Measurements from ENCODE around the gene AFAP1L2.

Gene AFAP1L2

DNA sequence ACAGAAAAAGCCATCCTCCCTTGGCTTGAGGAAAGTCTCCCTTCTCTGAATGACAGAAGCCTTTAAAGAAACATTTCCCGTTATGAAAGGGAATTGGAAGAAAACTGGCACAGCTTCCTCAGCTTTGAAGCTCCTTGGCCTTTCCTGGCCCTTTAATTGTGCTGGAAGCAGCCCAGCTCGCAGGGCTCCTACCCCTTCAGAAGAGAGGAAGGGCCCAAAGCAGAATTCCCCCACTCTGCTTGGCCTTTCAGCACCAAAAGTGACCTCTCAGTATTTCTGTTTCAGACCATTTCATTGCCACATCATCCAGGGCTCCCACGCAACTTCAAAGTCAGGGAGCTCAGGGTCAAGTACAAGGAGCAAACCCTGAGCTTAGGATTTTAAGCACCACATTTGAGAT lies 4.2 kb downstream of the AFAP1L2 start:
- Histone ChIP-seq H3K27me3 (replicated peaks; ENCODE audit: control insufficient read depth, insufficient read depth, low read length, poor library complexity, severe bottlenecking) (peaks cover 29% of the 10 kb centered on the region), H3K4me3 (ENCODE audit: insufficient read depth, low read depth, low read length, poor library complexity, severe bottlenecking) (no peak overlapping the region), H3K27ac (ENCODE audit: insufficient read depth, low read length, poor library complexity, severe bottlenecking) (no peak overlapping the region), H3K4me1 (ENCODE audit: control insufficient read depth, insufficient read depth, low read length, poor library complexity, severe bottlenecking) (no peaks in the 10 kb centered on the region), H3K36me3 (ENCODE audit: control insufficient read depth, insufficient read depth, low read length) (no peaks in the 10 kb centered on the region), H3K9me3 (ENCODE audit: control insufficient read depth, low read length) (no peaks in the 10 kb centered on the region)
- DNase-seq = no peak

DNA sequence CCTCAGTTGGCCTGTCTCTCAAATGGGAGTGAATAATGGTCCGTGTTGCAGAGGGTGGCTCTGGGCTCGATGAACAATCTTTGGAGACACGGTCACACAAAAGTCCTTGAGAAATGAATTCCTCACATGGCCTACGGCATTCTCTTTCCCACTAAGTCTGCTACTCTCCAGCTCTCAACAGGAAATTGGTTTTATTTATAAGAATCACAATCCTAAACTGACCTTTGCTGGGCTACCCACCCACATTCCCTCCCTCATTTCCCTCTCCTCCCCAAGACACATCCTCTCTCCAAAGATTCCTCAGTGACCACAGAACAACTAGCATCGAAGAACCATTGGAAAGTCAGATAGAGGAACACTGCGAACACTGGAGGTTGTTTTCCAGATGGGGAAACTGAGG lies 4.7 kb downstream of the AFAP1L2 start:
- Histone ChIP-seq H3K36me3 (ENCODE audit: control insufficient read depth, insufficient read depth, low read length) (no peaks in the 10 kb centered on the region), H3K4me3 (ENCODE audit: insufficient read depth, low read depth, low read length, poor library complexity, severe bottlenecking) (no peak overlapping the region), H3K9me3 (ENCODE audit: control insufficient read depth, low read length) (no peaks in the 10 kb centered on the region), H3K27me3 (replicated peaks; ENCODE audit: control insufficient read depth, insufficient read depth, low read length, poor library complexity, severe bottlenecking) (peaks cover 24% of the 10 kb centered on the region), H3K27ac (ENCODE audit: insufficient read depth, low read length, poor library complexity, severe bottlenecking) (no peak overlapping the region), H3K4me1 (ENCODE audit: control insufficient read depth, insufficient read depth, low read length, poor library complexity, severe bottlenecking) (no peaks in the 10 kb centered on the region)
- no peak for DNase-seq

DNA sequence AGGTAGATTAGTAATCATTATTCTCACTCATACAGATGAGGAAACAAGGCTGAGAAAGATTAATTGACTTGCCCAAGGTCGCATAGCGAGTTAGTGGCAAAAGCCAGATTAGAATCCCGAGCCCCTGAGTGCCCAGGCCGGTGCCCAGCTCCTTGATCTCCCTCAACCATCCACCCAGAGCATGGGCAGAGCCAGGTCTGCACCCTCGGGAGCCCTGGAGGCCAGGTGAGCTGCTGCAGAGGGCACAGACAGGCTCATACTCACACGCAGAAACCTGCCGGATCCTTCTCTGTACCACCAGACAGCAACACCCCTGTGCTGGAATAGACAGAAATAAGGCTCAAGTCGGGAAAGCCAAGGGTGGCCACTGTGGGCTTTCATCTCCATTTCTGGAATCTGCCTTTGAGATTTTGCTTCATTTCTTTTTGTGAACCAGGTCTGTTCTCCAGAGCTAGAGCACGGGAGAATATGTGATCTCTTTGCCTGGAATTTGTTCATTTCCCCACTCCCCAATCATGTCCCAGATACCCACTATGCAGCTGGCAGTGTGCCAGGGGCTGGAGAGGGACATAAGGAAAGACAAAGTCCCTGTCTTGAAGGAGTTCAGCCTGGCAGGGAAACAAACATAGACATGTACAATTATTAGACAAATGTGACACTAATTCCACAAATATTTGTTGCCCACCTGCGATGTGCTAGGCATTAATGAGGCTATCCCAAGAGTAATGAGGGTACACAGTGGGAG lies 5.5 kb downstream of the AFAP1L2 start:
- Histone ChIP-seq H3K27me3 (replicated peaks; ENCODE audit: control insufficient read depth, insufficient read depth, low read length, poor library complexity, severe bottlenecking) (peaks cover 16% of the 10 kb centered on the region), H3K4me1 (ENCODE audit: control insufficient read depth, insufficient read depth, low read length, poor library complexity, severe bottlenecking) (no peaks in the 10 kb centered on the region), H3K27ac (ENCODE audit: insufficient read depth, low read length, poor library complexity, severe bottlenecking) (no peak overlapping the region), H3K36me3 (ENCODE audit: control insufficient read depth, insufficient read depth, low read length) (no peaks in the 10 kb centered on the region), H3K4me3 (ENCODE audit: insufficient read depth, low read depth, low read length, poor library complexity, severe bottlenecking) (no peak overlapping the region), H3K9me3 (ENCODE audit: control insufficient read depth, low read length) (no peaks in the 10 kb centered on the region)
- no peak for DNase-seq

DNA sequence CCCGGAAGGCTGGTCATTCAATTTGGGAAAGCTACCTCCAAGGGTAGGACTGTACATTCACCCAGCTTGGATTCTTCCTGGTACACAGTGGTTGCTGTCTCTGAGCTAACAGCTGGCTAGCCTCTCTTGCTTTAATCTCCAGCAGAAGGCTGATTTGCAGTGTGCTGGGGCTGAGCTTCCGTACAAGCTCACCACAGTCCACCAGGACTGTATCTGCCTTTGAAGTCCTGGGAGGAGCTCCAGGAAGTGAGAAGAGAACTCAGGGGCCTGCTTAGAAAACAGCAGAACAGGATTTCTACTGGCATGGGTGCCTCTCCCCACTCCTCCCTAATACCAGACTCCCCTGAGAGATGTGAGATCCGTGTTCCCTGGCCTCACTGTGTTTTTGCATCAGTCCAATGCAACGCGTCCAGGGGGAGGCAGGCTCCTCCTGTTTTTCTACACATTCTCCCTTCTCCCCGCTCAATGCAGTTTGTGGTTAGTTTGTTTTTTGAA lies 6.6 kb downstream of the AFAP1L2 start:
- Histone ChIP-seq H3K36me3 (ENCODE audit: control insufficient read depth, insufficient read depth, low read length) (no peaks in the 10 kb centered on the region), H3K4me3 (ENCODE audit: insufficient read depth, low read depth, low read length, poor library complexity, severe bottlenecking) (no peak overlapping the region), H3K9me3 (ENCODE audit: control insufficient read depth, low read length) (no peaks in the 10 kb centered on the region), H3K27ac (ENCODE audit: insufficient read depth, low read length, poor library complexity, severe bottlenecking) (no peak overlapping the region), H3K4me1 (ENCODE audit: control insufficient read depth, insufficient read depth, low read length, poor library complexity, severe bottlenecking) (no peaks in the 10 kb centered on the region), H3K27me3 (replicated peaks; ENCODE audit: control insufficient read depth, insufficient read depth, low read length, poor library complexity, severe bottlenecking) (peaks cover 9% of the 10 kb centered on the region)
- DNase-seq = no peak

DNA sequence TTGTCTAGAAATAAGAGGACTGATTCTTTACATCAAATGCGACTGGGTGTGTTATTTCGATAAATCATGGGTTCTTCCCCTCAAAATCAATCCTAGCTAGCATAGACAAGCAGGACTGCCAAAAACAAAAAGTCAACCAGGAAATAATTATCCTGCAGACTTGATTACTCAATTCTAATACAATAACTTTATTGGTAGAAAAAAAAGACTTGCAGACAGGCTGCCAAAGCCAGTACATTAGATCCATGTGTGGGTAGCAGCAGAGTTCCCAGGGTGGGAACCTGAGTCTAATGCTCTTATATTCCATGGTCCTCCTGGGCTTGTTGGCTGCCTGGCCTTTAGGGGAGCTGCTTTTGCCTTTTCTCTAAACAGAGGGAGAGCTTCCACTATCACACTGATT lies 7.8 kb downstream of the AFAP1L2 start:
- no peaks in the 10 kb centered on the region for H3K4me1 ChIP-seq (ENCODE audit: control insufficient read depth, insufficient read depth, low read length, poor library complexity, severe bottlenecking)
- H3K27ac ChIP-seq (ENCODE audit: insufficient read depth, low read length, poor library complexity, severe bottlenecking) = no peak overlapping the region
- H3K27me3 ChIP-seq (replicated peaks; ENCODE audit: control insufficient read depth, insufficient read depth, low read length, poor library complexity, severe bottlenecking) = peaks cover 7% of the 10 kb centered on the region
- no peak overlapping the region for H3K4me3 ChIP-seq (ENCODE audit: insufficient read depth, low read depth, low read length, poor library complexity, severe bottlenecking)
- no peaks in the 10 kb centered on the region for H3K36me3 ChIP-seq (ENCODE audit: control insufficient read depth, insufficient read depth, low read length)
- no peak for DNase-seq
- no peaks in the 10 kb centered on the region for H3K9me3 ChIP-seq (ENCODE audit: control insufficient read depth, low read length)

DNA sequence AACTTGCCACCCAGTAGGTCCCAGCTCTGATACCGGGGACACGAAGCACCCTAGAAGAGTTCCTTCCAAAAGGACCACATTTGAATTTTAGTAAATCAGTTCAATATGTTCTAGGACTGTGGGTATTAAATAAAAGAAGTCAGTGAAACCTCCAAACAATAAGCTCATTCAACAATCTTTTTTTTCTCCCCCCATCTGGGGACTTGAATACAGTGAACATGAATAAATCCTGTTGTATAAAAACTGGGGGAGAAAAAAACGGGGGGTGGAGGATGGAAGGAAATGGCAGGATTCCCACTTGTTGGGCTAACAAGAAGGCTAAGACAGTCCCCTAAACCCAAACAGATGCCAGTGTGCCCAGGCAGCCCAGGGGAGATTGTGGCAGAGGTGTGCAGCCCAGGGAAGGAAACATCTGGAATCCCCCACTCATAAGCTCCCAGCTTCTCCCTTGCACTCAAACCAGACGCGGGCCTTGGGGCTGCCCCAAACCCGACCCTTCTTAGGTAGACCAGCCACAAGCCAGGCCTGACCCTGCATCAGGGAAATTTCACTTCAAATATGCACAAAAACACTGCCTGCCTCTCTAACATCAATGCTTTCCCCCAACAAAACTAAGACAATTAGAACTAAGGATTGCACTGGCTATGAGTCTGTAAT lies 8.8 kb downstream of the AFAP1L2 start:
- no peak overlapping the region for H3K4me3 ChIP-seq (ENCODE audit: insufficient read depth, low read depth, low read length, poor library complexity, severe bottlenecking)
- peaks cover 7% of the 10 kb centered on the region for H3K27me3 ChIP-seq (replicated peaks; ENCODE audit: control insufficient read depth, insufficient read depth, low read length, poor library complexity, severe bottlenecking)
- no peak overlapping the region for H3K27ac ChIP-seq (ENCODE audit: insufficient read depth, low read length, poor library complexity, severe bottlenecking)
- no peak for DNase-seq
- H3K4me1 ChIP-seq (ENCODE audit: control insufficient read depth, insufficient read depth, low read length, poor library complexity, severe bottlenecking) = no peaks in the 10 kb centered on the region
- no peaks in the 10 kb centered on the region for H3K36me3 ChIP-seq (ENCODE audit: control insufficient read depth, insufficient read depth, low read length)
- no peaks in the 10 kb centered on the region for H3K9me3 ChIP-seq (ENCODE audit: control insufficient read depth, low read length)

GRCh38 chr10:114394531-114394930 lies 9.8 kb downstream of the AFAP1L2 start:
- Histone ChIP-seq H3K4me3 (ENCODE audit: insufficient read depth, low read depth, low read length, poor library complexity, severe bottlenecking) (no peak overlapping the region), H3K27ac (ENCODE audit: insufficient read depth, low read length, poor library complexity, severe bottlenecking) (no peak overlapping the region), H3K27me3 (replicated peaks; ENCODE audit: control insufficient read depth, insufficient read depth, low read length, poor library complexity, severe bottlenecking) (peaks cover 3% of the 10 kb centered on the region), H3K4me1 (ENCODE audit: control insufficient read depth, insufficient read depth, low read length, poor library complexity, severe bottlenecking) (no peaks in the 10 kb centered on the region), H3K36me3 (ENCODE audit: control insufficient read depth, insufficient read depth, low read length) (no peaks in the 10 kb centered on the region), H3K9me3 (ENCODE audit: control insufficient read depth, low read length) (no peaks in the 10 kb centered on the region)
- DNase-seq = no peak

DNA sequence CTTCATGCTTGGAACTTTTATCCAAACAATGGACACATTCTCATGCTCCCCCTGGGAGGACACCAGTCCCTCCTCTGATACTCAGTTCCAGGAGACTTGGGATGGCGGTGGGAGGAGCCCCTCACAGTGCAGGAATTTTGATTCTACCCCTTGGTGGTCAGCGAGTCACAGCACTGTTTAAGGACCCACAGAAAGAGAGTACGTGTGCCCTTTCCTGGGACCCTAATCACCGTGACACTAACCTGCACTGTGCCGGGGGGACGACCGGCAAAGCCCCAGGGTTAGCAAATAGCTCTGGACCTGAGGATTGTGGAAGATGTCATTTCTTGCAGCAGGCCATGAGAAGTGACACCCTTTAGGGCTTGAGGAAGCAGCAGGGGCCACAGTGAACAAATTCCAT lies 10.4 kb downstream of the AFAP1L2 start:
- H3K36me3 ChIP-seq (ENCODE audit: control insufficient read depth, insufficient read depth, low read length) = no peaks in the 10 kb centered on the region
- no peak for DNase-seq
- peaks cover 3% of the 10 kb centered on the region for H3K27me3 ChIP-seq (replicated peaks; ENCODE audit: control insufficient read depth, insufficient read depth, low read length, poor library complexity, severe bottlenecking)
- H3K27ac ChIP-seq (ENCODE audit: insufficient read depth, low read length, poor library complexity, severe bottlenecking) = no peak overlapping the region
- no peak overlapping the region for H3K4me3 ChIP-seq (ENCODE audit: insufficient read depth, low read depth, low read length, poor library complexity, severe bottlenecking)
- H3K9me3 ChIP-seq (ENCODE audit: control insufficient read depth, low read length) = no peaks in the 10 kb centered on the region
- H3K4me1 ChIP-seq (ENCODE audit: control insufficient read depth, insufficient read depth, low read length, poor library complexity, severe bottlenecking) = no peaks in the 10 kb centered on the region

GRCh38 chr10:114393482-114393881 lies 10.8 kb downstream of the AFAP1L2 start:
- Histone ChIP-seq H3K4me1 (ENCODE audit: control insufficient read depth, insufficient read depth, low read length, poor library complexity, severe bottlenecking) (no peaks in the 10 kb centered on the region), H3K27ac (ENCODE audit: insufficient read depth, low read length, poor library complexity, severe bottlenecking) (no peak overlapping the region), H3K27me3 (replicated peaks; ENCODE audit: control insufficient read depth, insufficient read depth, low read length, poor library complexity, severe bottlenecking) (peaks cover 3% of the 10 kb centered on the region), H3K36me3 (ENCODE audit: control insufficient read depth, insufficient read depth, low read length) (no peaks in the 10 kb centered on the region), H3K4me3 (ENCODE audit: insufficient read depth, low read depth, low read length, poor library complexity, severe bottlenecking) (no peak overlapping the region), H3K9me3 (ENCODE audit: control insufficient read depth, low read length) (no peaks in the 10 kb centered on the region)
- no peak for DNase-seq

DNA sequence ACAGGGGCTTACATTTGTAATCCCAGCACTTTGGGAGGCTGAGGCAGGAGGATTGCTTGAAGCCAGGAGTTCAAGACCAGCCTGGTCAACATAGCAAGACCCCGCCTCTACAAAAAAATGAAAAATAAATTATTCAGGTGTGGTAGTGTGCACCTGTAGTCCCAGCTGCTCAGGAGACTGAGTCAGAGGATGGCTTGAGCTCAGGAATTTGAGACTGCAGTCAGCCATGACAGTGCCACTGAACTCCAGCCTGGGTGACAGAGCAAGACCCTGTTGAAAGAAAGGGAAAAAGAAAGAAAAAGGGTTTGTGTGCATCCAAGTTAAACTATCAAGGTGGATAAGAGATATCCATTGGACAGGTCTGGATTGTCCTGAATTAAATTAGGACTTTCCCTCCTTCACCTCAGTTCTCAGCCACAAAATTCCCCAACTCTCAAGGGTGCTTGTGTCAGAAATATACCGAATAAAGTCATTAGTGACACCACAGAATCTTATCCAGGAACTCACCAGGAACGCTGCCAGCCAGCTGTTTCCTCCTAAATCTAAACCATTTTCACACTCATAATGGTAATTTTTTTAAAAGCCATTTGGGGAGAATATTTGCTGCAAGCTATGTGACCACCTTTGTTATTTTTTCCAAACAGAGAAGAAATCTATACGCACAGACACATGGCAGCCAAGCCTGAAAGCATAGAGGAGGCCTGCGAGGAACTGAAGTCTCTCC lies 12.0 kb downstream of the AFAP1L2 start:
- H3K27me3 ChIP-seq (replicated peaks; ENCODE audit: control insufficient read depth, insufficient read depth, low read length, poor library complexity, severe bottlenecking) = peaks cover 3% of the 10 kb centered on the region
- no peak overlapping the region for H3K4me3 ChIP-seq (ENCODE audit: insufficient read depth, low read depth, low read length, poor library complexity, severe bottlenecking)
- H3K27ac ChIP-seq (ENCODE audit: insufficient read depth, low read length, poor library complexity, severe bottlenecking) = no peak overlapping the region
- H3K9me3 ChIP-seq (ENCODE audit: control insufficient read depth, low read length) = no peaks in the 10 kb centered on the region
- no peaks in the 10 kb centered on the region for H3K4me1 ChIP-seq (ENCODE audit: control insufficient read depth, insufficient read depth, low read length, poor library complexity, severe bottlenecking)
- no peak for DNase-seq
- H3K36me3 ChIP-seq (ENCODE audit: control insufficient read depth, insufficient read depth, low read length) = no peaks in the 10 kb centered on the region
